HPDE6-E6E7 (cell line): ENCODE results near the gene OR4D1.
A peak's percentile ranks its signal among the peaks of the same experiment; 100 is the strongest.
"Not testable (repeated sequence)": the region's sequence is repeated elsewhere in the genome, so short reads cannot be mapped to it uniquely, and the experiment has no call there.

Source experiments
- DNase-seq: peaks from one replicate; pipeline ENCODE4 v3.0.0; 2011; ENCODE audit warnings: missing footprints; ENCODE audit errors: extremely low spot score

OR4D1 gene

GRCh38 chr17:58147930-58148434 lies at the start of gene OR4D1:
TSS of gene OR4D1 (plus strand) at chr17:58148384. CDS start at chr17:58155154, 6,770 bp downstream.
- no peak for DNase-seq

GRCh38 chr17:58100506-58100905 lies 47.7 kb upstream of the OR4D1 start:
- no peak for DNase-seq

DNA sequence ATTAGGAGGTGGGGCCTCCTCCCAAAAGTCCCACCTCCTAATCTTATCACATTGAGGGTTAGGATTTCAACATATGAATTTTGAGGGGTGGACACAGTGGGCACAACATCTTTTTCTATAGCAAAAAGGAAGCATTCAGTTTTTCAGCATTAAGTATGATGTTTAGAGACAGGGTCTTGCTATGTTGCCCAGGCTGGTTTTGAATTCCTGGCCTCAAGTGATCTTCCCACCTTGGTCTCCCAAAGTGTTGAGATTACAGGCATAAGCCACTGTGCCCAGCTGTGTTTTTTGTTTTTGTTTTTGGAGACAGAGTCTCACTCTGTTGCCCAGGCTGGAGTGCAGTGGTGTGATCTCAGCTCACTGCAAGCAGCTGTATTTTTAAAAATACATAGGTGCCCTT lies 46.3 kb upstream of the OR4D1 start:
- DNase-seq, result not testable (repeated sequence)

DNA sequence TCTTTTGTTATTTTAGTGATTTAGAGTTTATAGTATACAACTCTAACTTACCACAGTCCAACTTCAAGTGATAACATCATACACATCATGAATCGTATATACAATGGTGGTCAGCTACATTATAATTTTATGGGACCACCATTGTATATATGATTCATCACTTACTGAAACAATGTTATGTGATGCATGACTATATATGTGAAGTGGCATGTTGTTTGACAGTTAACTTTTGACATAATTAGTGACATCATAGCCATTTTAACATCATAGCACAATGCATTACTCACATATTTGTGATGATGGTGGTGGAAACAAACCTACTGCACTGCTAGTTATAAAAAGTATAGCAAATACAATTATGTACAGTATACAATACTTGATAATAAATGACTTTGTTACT lies 43.1 kb upstream of the OR4D1 start:
- DNase-seq, result no peak

- no peak for DNase-seq
These were observed 40.9 kb upstream of the OR4D1 start for GRCh38 chr17:58107306-58107705.

- DNase-seq, result no peak
These were observed 39.0 kb upstream of the OR4D1 start for GRCh38 chr17:58109197-58109596.

- no peak for DNase-seq
These were observed 38.2 kb upstream of the OR4D1 start for GRCh38 chr17:58110012-58110411.

DNA sequence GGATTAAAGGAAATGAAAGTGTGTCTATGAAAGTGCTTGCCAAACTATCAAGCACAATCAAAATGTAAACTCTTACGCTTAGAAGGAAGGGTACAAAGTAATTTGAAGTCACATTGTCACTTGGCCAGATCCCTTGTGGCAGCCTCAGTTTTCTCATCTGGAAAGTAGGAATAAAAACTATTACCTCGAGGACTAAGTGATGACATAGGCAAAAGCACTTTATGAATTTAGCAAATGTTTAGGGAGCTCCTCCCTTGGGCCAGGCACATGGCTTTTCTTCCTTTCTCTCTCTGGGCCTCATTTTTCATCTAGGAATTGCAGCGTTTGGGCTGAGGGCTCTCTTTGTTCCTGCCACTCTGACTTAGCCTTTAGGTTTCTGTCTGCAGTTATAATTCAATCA lies 36.5 kb upstream of the OR4D1 start:
- no peak for DNase-seq

- peak; percentile 48 for DNase-seq
These were observed 35.1 kb upstream of the OR4D1 start for GRCh38 chr17:58112970-58113631.

DNA sequence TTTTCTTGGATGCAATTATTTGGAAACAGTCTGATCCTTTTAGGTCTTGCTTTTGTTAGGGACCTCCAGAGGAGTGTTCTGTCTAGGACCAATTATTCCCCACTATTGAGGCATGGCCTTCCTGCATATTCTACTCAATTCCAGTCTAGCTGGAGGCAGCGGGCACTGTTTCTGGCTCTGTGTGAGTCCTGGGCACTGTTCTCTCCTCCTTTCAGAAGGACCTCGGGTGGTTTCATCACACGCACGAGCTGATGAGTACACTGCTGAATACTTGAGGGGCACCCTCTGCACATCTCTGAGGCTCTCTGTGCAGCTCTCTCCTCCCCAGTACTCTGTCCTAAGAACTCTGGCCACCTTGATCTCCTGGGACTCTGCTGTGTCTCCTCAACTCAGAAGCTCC lies 34.2 kb upstream of the OR4D1 start:
- no peak for DNase-seq

GRCh38 chr17:58117382-58117781 lies 30.8 kb upstream of the OR4D1 start:
- no peak for DNase-seq

DNA sequence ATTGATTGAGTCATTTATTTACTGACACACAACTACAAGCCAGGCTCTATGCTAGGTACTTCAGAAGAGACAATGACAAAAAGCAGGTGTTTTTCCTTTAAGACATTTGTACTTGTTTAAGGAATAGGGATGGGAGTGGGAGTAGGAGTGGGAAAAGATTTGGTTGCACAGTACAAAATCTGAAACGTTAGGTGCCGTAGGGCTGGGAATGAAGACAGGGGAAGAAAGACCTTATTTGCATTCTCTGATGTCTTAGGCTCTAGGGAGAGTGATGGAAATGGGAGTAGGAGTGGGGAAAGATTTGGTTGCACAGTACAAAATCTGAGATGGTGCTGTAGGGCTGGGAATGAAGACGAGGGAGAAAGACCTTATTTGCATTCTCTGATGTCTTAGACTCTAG lies 28.7 kb upstream of the OR4D1 start:
- no peak for DNase-seq

DNA sequence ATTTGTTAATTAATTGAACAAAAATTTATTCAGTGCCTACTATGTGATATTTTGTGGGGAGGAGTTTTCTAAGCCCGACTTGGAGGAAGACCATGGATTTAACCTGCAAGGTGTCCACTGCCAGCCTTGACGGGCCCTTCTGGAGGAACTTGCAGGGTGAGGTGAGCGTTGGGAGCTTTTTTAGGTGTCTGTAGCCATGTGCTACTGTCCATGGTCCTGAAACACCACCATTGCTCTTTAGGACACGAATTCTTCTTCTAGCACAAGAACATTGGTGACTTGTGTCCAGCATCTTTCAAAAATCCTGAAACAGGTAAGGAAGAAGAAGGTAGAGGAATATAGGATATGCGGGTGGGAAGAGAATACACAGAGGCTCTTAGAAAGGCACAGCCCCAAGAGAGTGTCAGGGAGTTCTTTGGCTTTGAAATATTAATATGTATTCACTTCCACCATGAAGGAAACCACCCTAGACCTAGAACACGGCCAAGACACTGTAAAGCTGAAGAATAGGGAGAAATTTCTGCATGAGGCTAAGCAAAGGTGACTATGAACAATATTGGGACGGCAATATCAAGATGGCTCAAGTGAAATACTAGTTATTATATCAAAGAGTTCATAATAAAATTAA lies 27.9 kb upstream of the OR4D1 start:
- DNase-seq, result no peak

GRCh38 chr17:58121925-58122324 lies 26.3 kb upstream of the OR4D1 start:
- peak; percentile 31 for DNase-seq

DNA sequence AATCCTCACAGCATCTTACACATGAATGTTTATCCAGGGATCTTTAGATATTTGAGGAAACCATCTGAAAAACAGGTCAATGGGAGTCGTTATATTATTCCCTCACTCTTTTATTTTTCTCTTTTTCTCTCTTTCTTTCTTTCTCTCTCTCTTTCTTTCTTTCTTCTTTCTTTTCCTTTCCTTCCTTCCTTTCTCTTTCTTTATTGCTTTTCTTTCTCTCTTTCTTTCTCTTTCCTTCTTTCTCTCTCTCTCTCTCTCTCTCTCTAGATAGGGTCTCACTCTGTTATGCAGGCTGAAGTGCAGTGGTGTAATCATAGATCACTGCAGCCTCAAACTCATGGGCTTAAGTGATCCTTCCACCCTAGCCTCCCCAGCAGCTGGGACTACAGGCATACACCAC lies 20.3 kb upstream of the OR4D1 start:
- no peak for DNase-seq

GRCh38 chr17:58132697-58133096 lies 15.5 kb upstream of the OR4D1 start:
- not testable (repeated sequence) for DNase-seq

- DNase-seq, result peak; percentile 34
These were observed 11.4 kb upstream of the OR4D1 start for GRCh38 chr17:58136669-58137279.

DNA sequence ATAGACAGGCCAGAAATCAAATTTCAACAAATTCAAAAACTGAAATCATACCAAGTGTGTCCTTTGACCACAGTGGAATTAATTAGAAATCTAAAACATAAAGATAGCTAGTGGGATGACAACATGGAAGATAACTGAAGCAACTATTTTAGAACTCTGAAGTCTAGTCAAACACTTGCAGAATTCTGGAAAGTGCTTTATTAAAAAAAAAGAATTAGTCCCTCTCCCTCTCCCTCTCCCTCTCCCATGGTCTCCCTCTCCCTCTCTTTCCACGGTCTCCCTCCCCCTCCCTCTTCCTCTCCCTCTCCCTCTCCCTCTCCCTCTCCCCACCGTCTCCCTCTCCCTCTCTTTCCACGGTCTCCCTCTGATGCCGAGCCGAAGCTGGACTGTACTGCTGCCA lies 6.7 kb upstream of the OR4D1 start:
- DNase-seq, result no peak

DNA sequence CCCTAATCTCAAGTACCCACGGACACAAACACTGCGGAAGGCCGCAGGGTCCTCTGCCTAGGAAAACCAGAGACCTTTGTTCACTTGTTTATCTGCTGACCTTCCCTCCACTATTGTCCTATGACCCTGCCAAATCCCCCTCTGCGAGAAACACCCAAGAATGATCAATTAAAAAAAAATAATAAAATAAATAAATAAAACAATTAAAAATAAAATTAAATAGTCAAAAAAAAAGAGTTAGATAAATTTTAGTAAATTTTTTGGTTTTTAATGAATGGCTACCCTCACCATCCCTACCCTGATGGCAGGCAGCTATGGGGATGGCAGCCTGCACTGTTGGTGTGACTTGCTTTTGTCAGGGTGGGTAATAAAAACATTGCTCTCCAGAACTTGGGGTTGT lies 4.8 kb upstream of the OR4D1 start:
- not testable (repeated sequence) for DNase-seq

- DNase-seq, result no peak
These were observed 3.4 kb upstream of the OR4D1 start for GRCh38 chr17:58144801-58145200.

DNA sequence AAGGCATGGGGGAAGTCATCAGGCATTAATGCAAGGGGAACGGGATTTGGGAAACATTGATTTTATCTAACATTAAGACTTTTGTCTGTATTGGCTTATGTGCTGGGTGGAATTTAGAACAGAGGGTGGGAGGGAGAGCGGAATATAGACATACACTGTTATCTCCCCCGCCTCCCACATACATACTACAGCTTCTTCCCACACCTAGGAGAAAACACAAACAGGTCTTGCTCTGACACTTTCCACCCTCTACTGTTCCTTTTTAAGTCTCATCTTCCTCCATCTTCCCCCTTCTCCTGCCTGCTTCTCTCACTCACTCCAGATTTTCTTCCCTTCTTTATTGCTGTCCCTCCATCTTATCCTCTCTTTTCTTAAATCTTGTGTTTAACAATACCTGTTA lies 425 bp downstream of the OR4D1 start:
- DNase-seq, result no peak

DNA sequence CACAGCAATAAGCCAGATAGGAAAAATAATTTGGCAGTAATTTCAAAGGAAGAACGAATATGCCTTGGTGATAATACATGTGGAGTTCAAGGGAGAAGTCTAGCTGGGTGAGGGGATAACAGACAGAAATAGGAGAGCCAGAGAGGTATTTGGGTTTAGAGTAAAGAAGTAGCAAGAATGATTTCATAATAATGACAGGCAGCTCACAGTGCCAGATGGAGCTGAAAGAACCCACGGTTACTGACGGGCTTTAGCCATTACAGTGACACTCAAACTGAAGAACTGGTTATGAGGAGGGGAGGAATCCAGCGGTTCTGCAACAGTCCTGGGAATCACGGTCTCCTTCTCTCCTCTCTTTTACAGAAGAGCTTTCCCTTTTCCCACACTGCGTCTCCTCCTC lies 2.2 kb downstream of the OR4D1 start:
- DNase-seq, result no peak

DNA sequence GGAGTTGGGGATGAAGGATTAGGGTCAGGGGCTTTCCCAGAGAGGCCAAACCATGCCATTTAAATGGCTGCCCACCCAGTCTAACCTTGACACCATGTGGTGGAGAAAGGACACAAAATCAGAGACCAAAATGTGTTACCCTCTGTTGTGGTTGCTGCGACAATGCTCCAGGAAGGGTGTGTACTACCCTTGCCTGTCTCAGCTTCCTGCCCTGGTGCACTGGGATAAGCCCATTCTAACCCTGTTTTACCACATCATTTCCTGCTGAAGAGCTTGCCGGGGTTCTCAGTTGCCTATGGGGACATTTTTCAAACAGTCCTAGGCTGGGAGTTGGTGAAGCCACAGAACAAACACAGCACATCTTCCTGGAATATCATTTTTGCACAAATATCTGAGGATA lies 4.9 kb downstream of the OR4D1 start:
- DNase-seq, result no peak
